ENCODE data around the gene NRSN2.
"Not testable (repeated sequence)": the region's sequence is repeated elsewhere in the genome, so short reads cannot be mapped to it uniquely, and the experiment has no call there.

NRSN2 gene

GRCh38 chr20:370151-370600 lies 23.3 kb downstream of the NRSN2 start:
- TF ChIP-seq GABPA (IDR thresholded peaks at IDR 0.05; ENCODE audit: low read depth) = no peak
- TF ChIP-seq SPI1 (IDR thresholded peaks at IDR 0.05; ENCODE audit: borderline replicate concordance, low read depth) = no peak
- TF ChIP-seq CTCF (IDR thresholded peaks at IDR 0.05; ENCODE audit: insufficient read depth, low read length) = no peak
- TF ChIP-seq REST (IDR thresholded peaks at IDR 0.05; ENCODE audit: insufficient replicate concordance, low read depth) = no peak
- no peak for TF ChIP-seq POLR2AphosphoS5 (IDR thresholded peaks at IDR 0.05; ENCODE audit: low read depth)
- no peak overlapping the region for H3K27ac ChIP-seq (replicated peaks)

GRCh38 chr20:370977-371754 lies 24.3 kb downstream of the NRSN2 start:
- DNase-seq (ENCODE audit: low read depth in 1 of 2, low spot score in 1 of 2) = no peak
- H3K4me3 ChIP-seq (replicated peaks; ENCODE audit: insufficient read depth, low read length) = no peak overlapping the region
- H3K27me3 ChIP-seq (ENCODE audit: insufficient read depth, poor library complexity, severe bottlenecking) = no peaks in the 10 kb centered on the region
- no peak for TF ChIP-seq SPI1 (IDR thresholded peaks at IDR 0.05; ENCODE audit: borderline replicate concordance, low read depth)
- no peak for TF ChIP-seq POLR2AphosphoS5 (IDR thresholded peaks at IDR 0.05; ENCODE audit: low read depth)
- no peak for TF ChIP-seq REST (IDR thresholded peaks at IDR 0.05; ENCODE audit: insufficient replicate concordance, low read depth)
- no peak for TF ChIP-seq CTCF (IDR thresholded peaks at IDR 0.05; ENCODE audit: insufficient read depth, low read length)
- TF ChIP-seq GABPA (IDR thresholded peaks at IDR 0.05; ENCODE audit: low read depth) = no peak
- peak overlapping the region; percentile 58 for H3K27ac ChIP-seq (replicated peaks)

More at GRCh38 chr20:370151-370600, 23.3 kb downstream of the NRSN2 start:
- Histone ChIP-seq H3K27me3 (ENCODE audit: insufficient read depth, poor library complexity, severe bottlenecking) (no peaks in the 10 kb centered on the region), H3K4me3 (replicated peaks; ENCODE audit: insufficient read depth, low read length) (no peak overlapping the region)
- no peak for DNase-seq (ENCODE audit: low read depth in 1 of 2, low spot score in 1 of 2)

GRCh38 chr20:371755-372542 lies 25.0 kb downstream of the NRSN2 start:
- H3K4me3 ChIP-seq (replicated peaks; ENCODE audit: insufficient read depth, low read length) = no peak overlapping the region
- H3K27ac ChIP-seq (replicated peaks) = peak overlapping the region; percentile 58
- no peak for TF ChIP-seq GABPA (IDR thresholded peaks at IDR 0.05; ENCODE audit: low read depth)
- TF ChIP-seq CTCF (IDR thresholded peaks at IDR 0.05; ENCODE audit: insufficient read depth, low read length) = no peak
- no peak for TF ChIP-seq SPI1 (IDR thresholded peaks at IDR 0.05; ENCODE audit: borderline replicate concordance, low read depth)
- no peak for TF ChIP-seq POLR2AphosphoS5 (IDR thresholded peaks at IDR 0.05; ENCODE audit: low read depth)
- TF ChIP-seq REST (IDR thresholded peaks at IDR 0.05; ENCODE audit: insufficient replicate concordance, low read depth) = peak; percentile 67
- no peaks in the 10 kb centered on the region for H3K27me3 ChIP-seq (ENCODE audit: insufficient read depth, poor library complexity, severe bottlenecking)
- DNase-seq (ENCODE audit: low read depth in 1 of 2, low spot score in 1 of 2) = peak; percentile 92 to 98

GRCh38 chr20:372543-373082 lies 25.7 kb downstream of the NRSN2 start:
- not testable (repeated sequence) for H3K4me3 ChIP-seq (replicated peaks; ENCODE audit: insufficient read depth, low read length); H3K27me3 ChIP-seq (ENCODE audit: insufficient read depth, poor library complexity, severe bottlenecking)
- peak; percentile 72 to 73 for DNase-seq (ENCODE audit: low read depth in 1 of 2, low spot score in 1 of 2)
- H3K27ac ChIP-seq (replicated peaks) = peak overlapping the region; percentile 58
